Activated CD4-positive, CD25-positive, alpha-beta regulatory T cell (primary cell): ENCODE results near the gene RSRC2.
"Not testable (repeated sequence)": the region's sequence is repeated elsewhere in the genome, so short reads cannot be mapped to it uniquely, and the experiment has no call there.

Source experiments
- DNase-seq, 4 experiments: peaks; one replicate each; lab custom pipeline; 2025; lab: John Stamatoyannopoulos, UW

Gene RSRC2

GRCh38 chr12:122486360-122486759, 40.4 kb downstream of the RSRC2 start:
- not testable (repeated sequence) for DNase-seq

GRCh38 chr12:122484385-122484784, 42.4 kb downstream of the RSRC2 start:
- DNase-seq, result not testable (repeated sequence)

GRCh38 chr12:122483969-122484368, 42.8 kb downstream of the RSRC2 start:
- no peak for DNase-seq

GRCh38 chr12:122481861-122482260, 44.9 kb downstream of the RSRC2 start:
- no peak for DNase-seq

GRCh38 chr12:122480753-122481152, 46.0 kb downstream of the RSRC2 start:
- DNase-seq, result no peak

GRCh38 chr12:122474324-122474716, 52.4 kb downstream of the RSRC2 start:
- no peak for DNase-seq

GRCh38 chr12:122473543-122474323, 53.0 kb downstream of the RSRC2 start:
- DNase-seq, result no peak

DNA sequence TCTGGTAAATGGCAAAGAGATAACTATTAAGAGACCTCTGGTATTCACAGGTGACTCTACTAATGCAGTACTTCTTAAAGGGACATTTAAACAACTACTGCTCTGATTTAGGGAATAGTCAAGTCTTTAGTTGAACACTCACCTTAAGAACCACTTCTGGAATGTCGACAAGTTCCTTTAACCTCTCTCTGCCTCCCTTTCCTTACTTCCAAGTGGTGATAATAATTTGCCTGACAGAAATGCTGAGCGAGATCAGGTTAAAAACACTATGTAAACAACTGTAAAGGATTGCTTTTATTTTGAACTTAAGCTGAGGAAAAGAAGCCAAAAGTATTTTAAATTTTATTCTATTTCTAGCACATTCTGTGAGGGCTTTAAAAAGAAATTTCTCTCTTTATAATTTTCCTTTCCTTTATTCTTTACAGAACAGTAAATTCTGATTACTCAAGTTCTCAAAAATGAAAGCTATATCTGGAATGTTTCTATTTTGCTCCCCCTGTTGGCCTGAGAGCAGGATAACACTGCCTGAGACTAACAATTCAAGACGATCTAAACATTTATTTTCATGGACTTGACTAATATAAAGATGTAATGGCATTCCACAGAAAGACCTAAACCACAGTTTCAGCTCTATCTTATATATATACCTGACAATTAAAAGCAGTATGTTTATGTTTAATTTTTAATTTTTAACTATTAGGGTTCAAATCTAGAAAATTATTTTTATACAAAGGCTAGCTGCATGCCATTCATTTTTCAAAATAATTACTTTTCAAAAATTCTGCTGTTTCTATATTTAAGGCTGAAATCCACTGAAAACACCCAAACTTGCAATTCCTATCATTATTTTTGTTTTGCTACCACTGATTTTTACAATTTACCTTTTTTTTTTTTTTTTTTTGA, 55.2 kb downstream of the RSRC2 start:
- no peak for DNase-seq

GRCh38 chr12:122470576-122470975, 56.2 kb downstream of the RSRC2 start:
- DNase-seq, result not testable (repeated sequence)

GRCh38 chr12:122469856-122470255, 56.9 kb downstream of the RSRC2 start:
- not testable (repeated sequence) for DNase-seq

DNA sequence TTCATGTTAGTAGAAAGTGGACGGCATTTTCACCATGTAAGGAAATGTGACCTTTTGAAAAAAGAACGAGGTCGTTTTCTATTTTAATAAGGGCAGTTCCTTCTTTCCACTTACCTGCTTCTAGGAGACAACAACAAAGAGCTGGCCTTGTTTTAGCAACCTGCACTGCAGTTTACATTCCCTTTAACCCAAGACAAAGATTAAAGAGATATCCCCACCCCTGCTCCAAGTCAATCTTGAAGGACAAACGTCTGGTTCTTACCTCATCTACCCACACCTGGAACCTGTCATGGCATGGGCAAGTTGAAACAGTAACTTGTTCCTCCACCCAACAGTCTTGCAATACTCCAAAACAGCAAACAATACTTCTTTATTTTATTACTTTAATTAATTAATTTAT, 58.8 kb downstream of the RSRC2 start:
- DNase-seq, result no peak

DNA sequence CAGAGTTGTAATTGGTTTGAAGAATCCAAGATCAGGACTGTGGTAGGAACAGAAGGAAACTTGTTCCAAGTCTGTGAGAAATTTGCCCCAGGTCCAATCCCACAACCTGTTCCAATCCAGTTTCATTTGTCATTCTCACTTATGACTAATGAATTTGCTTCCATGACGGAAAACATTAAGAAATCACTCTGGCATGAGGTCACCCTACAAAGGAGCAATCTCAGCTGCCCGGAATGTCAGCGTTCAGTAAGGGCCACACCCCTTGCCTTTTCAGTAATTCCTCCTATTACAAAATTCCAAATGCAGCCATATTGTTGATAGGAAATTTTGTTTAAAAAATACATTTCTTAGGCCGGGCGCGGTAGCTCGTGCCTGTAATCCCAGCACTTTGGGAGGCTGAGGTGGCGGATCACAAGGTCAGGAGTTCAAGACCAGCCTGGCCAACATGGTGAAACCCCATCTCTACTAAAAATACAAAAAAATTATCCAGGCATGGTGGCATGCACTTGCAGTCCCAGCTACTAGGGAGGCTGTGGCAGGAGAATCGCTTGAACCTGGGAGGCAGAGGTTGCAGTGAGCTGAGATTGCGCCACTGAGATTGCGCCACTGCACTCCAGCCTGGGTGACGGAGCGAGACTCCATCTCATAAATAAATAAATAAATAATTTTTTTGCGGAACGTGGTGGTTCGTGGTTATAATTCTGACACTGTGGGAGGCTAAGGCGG, 62.3 kb downstream of the RSRC2 start:
- not testable (repeated sequence) for DNase-seq

DNA sequence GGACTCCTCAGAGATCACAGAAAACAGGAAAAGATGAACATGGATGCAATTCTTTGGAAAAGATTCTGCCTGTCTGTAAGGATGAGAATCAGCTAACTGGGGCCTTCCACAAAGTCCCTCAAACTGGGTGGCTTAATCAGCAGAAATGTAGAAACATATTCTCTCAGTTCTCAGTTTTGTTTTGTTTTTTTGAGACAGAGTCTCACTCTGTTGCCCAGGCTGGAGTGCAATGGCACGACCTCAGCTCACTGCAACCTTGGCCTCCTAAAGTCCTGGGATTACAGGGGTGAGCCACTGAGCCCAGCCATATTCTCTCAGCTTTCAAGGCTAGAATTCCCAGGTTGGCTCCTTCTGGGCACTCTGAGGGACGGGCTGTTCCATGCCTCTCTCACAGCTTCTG, 66.1 kb downstream of the RSRC2 start:
- DNase-seq, result no peak

DNA sequence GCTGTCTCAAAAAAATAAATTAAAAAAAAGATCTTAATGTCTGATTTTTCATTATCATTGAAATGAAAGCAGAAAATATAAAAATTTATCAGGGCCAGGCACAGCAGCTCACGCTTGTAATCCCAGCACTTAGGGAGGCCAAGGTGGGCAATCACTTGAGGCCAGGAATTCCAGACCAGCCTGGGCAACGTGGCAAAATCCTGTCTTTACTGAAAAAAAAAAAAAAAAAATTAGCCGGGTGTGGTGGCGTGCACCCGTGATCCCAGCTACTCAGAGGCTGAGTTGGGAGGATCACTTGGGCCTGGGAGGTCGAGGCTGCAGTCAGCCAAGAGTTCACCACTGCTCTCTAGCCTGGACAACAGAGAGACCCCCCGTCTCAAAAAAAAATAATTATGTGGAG, 66.7 kb downstream of the RSRC2 start:
- DNase-seq, result no peak

GRCh38 chr12:122459211-122459610, 67.5 kb downstream of the RSRC2 start:
- no peak for DNase-seq

DNA sequence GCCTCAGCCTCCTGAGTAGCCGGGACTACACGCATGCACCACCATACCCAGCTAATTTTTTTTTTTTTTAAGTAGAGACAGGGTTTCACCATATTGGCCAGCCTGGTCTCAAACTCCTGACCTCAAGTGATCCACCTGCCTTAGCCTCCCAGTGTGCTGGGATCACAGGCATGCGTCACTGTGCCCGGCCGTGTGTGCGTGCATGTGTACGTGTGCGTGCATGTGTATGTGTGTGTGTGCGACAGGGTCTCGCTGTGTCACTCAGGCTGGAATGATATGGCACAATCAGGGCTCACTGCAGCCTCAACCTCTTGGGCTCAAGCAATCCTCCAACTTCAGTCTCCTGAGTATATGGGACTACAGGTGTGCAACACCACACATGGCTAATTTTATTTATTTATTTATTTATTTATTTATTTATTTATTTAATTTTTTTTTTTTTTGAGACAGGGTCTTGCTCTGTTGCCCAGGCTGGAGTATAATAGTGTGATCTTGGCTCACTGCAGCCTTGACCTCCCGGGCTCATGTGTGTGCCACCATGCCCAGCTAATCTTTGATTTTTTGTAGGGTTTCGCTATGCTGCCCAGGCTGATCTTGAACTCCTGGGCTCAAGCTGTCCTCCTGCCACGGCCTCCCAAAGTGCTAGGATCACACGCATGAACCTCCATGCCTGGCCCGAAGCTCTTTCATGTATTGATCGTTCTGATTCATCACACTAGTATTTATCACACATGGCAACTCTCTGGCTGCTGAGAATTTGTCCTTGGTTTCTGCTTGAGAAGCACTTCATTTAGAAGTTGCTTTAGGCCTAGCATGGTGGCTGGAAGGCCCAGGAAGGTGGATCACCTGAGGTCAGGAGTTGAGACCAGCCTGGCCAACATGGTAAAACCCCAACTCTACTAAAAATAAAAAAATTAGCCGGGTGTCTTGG, 68.4 kb downstream of the RSRC2 start:
- DNase-seq, result no peak

- no peak for DNase-seq
These were observed 69.1 kb downstream of the RSRC2 start for GRCh38 chr12:122457627-122458026.

GRCh38 chr12:122454739-122455138, 72.0 kb downstream of the RSRC2 start:
- DNase-seq, result no peak

DNA sequence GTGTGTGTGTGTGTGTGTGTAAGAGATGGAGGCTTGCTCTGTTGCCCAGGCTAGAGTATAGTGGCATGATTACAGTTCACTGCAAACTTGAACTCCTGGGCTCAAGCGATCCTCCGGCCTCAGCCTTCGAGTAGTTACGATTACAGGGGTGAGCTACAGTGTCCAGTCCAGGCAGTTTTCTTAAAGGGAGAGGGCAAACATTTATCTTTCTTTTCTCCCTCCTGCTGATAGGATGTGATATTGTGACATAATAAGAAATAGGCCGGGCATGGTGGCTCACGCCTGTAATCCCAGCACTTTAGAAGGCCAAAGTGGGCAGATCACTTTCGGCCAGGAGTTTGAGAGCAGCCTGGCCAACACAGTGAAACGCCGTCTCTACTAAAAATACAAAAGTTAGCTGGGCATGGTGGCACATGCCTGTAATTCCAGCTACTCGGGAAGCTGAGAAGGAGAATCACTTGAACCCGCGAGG, 72.5 kb downstream of the RSRC2 start:
- no peak for DNase-seq
